ENCODE measurements around the gene POC1A.

- TF ChIP-seq IRF5 (IDR thresholded peaks at IDR 0.05; ENCODE audit: borderline replicate concordance) (no peak), EZH2 (IDR thresholded peaks at IDR 0.05; ENCODE audit: borderline replicate concordance, control insufficient read depth, low read depth, low read length) (no peak), CTCF (IDR thresholded peaks at IDR 0.05 in 2 of 3, conservative IDR thresholded peaks at IDR 0.05 in 1 of 3; ENCODE audit: control insufficient read depth in 2 of 3, extremely low read depth in 1 of 3, insufficient read depth in 1 of 3, low read depth in 3 of 3, low read length in 3 of 3) (no peak), TCF12 (IDR thresholded peaks at IDR 0.05; ENCODE audit: low read depth, low read length) (no peak), E4F1 (IDR thresholded peaks at IDR 0.05; ENCODE audit: borderline replicate concordance, partially characterized antibody) (no peak), ZNF274 (IDR thresholded peaks at IDR 0.05; ENCODE audit: insufficient read depth, insufficient read length) (no peak), IKZF1 (conservative IDR thresholded peaks at IDR 0.05) (no peak), POLR2A (IDR thresholded peaks at IDR 0.05; ENCODE audit: low read depth, low read length) (no peak)
Measured at GRCh38 chr3:52191663-52192062, 37.4 kb upstream of the POC1A start.

Data from GM12878 (cell line).